WERI-Rb-1 (cell line): ENCODE results near the gene OR2L3.

Experiments
- DNase-seq: peaks from one replicate; pipeline ENCODE4 v3.0.0-alpha.2; 2020
- H3K27ac ChIP-seq: fragments of 250-450 bp; sonication (Bioruptor Pico); 2 replicates; pipeline ENCODE4 v1.5.1; 2020; ENCODE audit warnings: mild to moderate bottlenecking, moderate library complexity
- H3K27me3 ChIP-seq: fragments of 250-450 bp; sonication (Bioruptor Pico); 2 replicates; pipeline ENCODE4 v1.5.1; 2021; ENCODE audit warnings: mild to moderate bottlenecking, low read depth, moderate library complexity; ENCODE audit not compliant: insufficient read depth, severe bottlenecking
- H3K36me3 ChIP-seq: fragments of 250-450 bp; sonication (Bioruptor Pico); 2 replicates; pipeline ENCODE4 v1.5.1; 2020; ENCODE audit warnings: mild to moderate bottlenecking, moderate library complexity
- H3K4me3 ChIP-seq: 2 replicates; pipeline ENCODE4 v1.5.1; 2011; ENCODE audit warnings: low read depth, mild to moderate bottlenecking, control low read depth, low read length
- H3K9me3 ChIP-seq: fragments of 250-450 bp; sonication (Bioruptor Pico); 2 replicates; pipeline ENCODE4 v1.5.1; 2021; ENCODE audit warnings: mild to moderate bottlenecking, moderate library complexity; ENCODE audit not compliant: severe bottlenecking
- CTCF ChIP-seq: IDR thresholded peaks from 2 replicates; pipeline ENCODE4 v1.5.1; 2011; ENCODE audit warnings: low read depth, mild to moderate bottlenecking, control low read depth, inconsistent platforms, low read length

The OR2L3 gene

GRCh38 chr1:248111157-248111556, 64.5 kb downstream of the OR2L3 start:
- Histone ChIP-seq H3K4me3 (no peak overlapping the region), H3K9me3 (peaks cover 17% of the 10 kb centered on the region), H3K36me3 (no peaks in the 10 kb centered on the region), H3K27ac (no peak overlapping the region), H3K27me3 (peaks cover 47% of the 10 kb centered on the region)
- TF ChIP-seq CTCF, result no peak
- DNase-seq, result no peak
